HEK293 (cell line): ENCODE data around the gene GJC2.

Experiments
- CTCF ChIP-seq: fragments of 450-650 bp; formaldehyde crosslinking; IDR thresholded peaks from 2 replicates; pipeline ENCODE4 v1.5.1; 2016; ENCODE audit warnings: missing biosample characterization, missing genetic modification characterization
- ZNF777 ChIP-seq: fragments of 450-650 bp; formaldehyde crosslinking; IDR thresholded peaks from 2 replicates; pipeline ENCODE4 v1.5.1; 2017; ENCODE audit warnings: missing biosample characterization, missing genetic modification characterization, borderline replicate concordance
- TF ChIP-seq, protein P1 (sequence below): fragments of 450-650 bp; IDR thresholded peaks from 2 replicates; pipeline ENCODE4 v1.5.1; 2018; ENCODE audit warnings: missing biosample characterization, missing genetic modification characterization

- TF ChIP-seq, protein P1, sequence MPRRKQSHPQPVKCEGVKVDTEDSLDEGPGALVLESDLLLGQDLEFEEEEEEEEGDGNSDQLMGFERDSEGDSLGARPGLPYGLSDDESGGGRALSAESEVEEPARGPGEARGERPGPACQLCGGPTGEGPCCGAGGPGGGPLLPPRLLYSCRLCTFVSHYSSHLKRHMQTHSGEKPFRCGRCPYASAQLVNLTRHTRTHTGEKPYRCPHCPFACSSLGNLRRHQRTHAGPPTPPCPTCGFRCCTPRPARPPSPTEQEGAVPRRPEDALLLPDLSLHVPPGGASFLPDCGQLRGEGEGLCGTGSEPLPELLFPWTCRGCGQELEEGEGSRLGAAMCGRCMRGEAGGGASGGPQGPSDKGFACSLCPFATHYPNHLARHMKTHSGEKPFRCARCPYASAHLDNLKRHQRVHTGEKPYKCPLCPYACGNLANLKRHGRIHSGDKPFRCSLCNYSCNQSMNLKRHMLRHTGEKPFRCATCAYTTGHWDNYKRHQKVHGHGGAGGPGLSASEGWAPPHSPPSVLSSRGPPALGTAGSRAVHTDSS, result no peak
- TF ChIP-seq CTCF (tag by site-specific recombination) (no peak), ZNF777 (tag by site-specific recombination) (no peak)
Measured at GRCh38 chr1:228178737-228179684, 29.3 kb downstream of the GJC2 start.
